ENCODE results near the gene UVRAG. TPM values are rescaled to one million over a fixed set of nuclear protein-coding genes. Genes with fewer than 3 reads are reported as not detected.

The UVRAG gene
- total and polyA plus RNA-seq, 4 donors = 8.7 to 53.2 (median 18.3) TPM

GRCh38 chr11:76149713-76150112 lies 334.7 kb downstream of the UVRAG start:
- 86 to 97% methylated on average over 6 of the region's 6 CpGs for WGBS, 2 donors

GRCh38 chr11:76150141-76150540 lies 335.1 kb downstream of the UVRAG start:
- TF ChIP-seq CTCF (IDR thresholded peaks at IDR 0.05; ENCODE audit: control extremely low read depth, extremely low read depth) = no peak
- Histone ChIP-seq H3K27me3 (ENCODE audit: control insufficient read depth in 3 of 3, insufficient read depth in 3 of 3, low read length in 2 of 3) (no peaks in the 10 kb centered on the region), H3K27ac (ENCODE audit: low read depth in 1 of 2, low read length in 1 of 2) (no peak overlapping the region), H3K4me1 (ENCODE audit: control insufficient read depth in 5 of 5, insufficient read depth in 5 of 5, low read length in 5 of 5) (peaks cover 0 to 37% (median 0%) of the 10 kb centered on the region in 5 donors), H3K36me3 (ENCODE audit: control insufficient read depth in 4 of 4, insufficient read depth in 4 of 4, low read length in 4 of 4) (no peaks in the 10 kb centered on the region), H3K9me3 (ENCODE audit: control insufficient read depth in 4 of 4, insufficient read depth in 3 of 4, low read length in 3 of 4) (no peaks in the 10 kb centered on the region), H3K4me3 (no peak overlapping the region), H3K9ac (ENCODE audit: insufficient read depth in 1 of 2, low read length in 2 of 2) (no peak overlapping the region)
- WGBS, 2 donors = 92 to 96% methylated on average over 4 of the region's 4 CpGs
- ATAC-seq (ENCODE audit: insufficient read depth, low FRiP score) (no peak), DNase-seq (no peak)

More at GRCh38 chr11:76149713-76150112, 334.7 kb downstream of the UVRAG start:
- Histone ChIP-seq H3K9me3 (ENCODE audit: control insufficient read depth in 4 of 4, insufficient read depth in 3 of 4, low read length in 3 of 4) (no peaks in the 10 kb centered on the region), H3K9ac (ENCODE audit: insufficient read depth in 1 of 2, low read length in 2 of 2) (no peak overlapping the region), H3K36me3 (ENCODE audit: control insufficient read depth in 4 of 4, insufficient read depth in 4 of 4, low read length in 4 of 4) (no peaks in the 10 kb centered on the region), H3K27ac (ENCODE audit: low read depth in 1 of 2, low read length in 1 of 2) (no peak overlapping the region), H3K4me3 (no peak overlapping the region), H3K27me3 (ENCODE audit: control insufficient read depth in 3 of 3, insufficient read depth in 3 of 3, low read length in 2 of 3) (no peaks in the 10 kb centered on the region), H3K4me1 (ENCODE audit: control insufficient read depth in 5 of 5, insufficient read depth in 5 of 5, low read length in 5 of 5) (peaks cover 0 to 37% (median 0%) of the 10 kb centered on the region in 5 donors)
- no peak for TF ChIP-seq CTCF (IDR thresholded peaks at IDR 0.05; ENCODE audit: control extremely low read depth, extremely low read depth)
- ATAC-seq (ENCODE audit: insufficient read depth, low FRiP score) = no peak
- DNase-seq = no peak

GRCh38 chr11:76151556-76152085 lies 336.6 kb downstream of the UVRAG start:
- no peaks in the 10 kb centered on the region for H3K9me3 ChIP-seq (ENCODE audit: control insufficient read depth in 4 of 4, insufficient read depth in 3 of 4, low read length in 3 of 4)
- TF ChIP-seq CTCF (IDR thresholded peaks at IDR 0.05; ENCODE audit: control extremely low read depth, extremely low read depth) = no peak
- no peaks in the 10 kb centered on the region for H3K27me3 ChIP-seq (ENCODE audit: control insufficient read depth in 3 of 3, insufficient read depth in 3 of 3, low read length in 2 of 3)
- no peak overlapping the region for H3K27ac ChIP-seq (ENCODE audit: low read depth in 1 of 2, low read length in 1 of 2)
- no peaks in the 10 kb centered on the region for H3K36me3 ChIP-seq (ENCODE audit: control insufficient read depth in 4 of 4, insufficient read depth in 4 of 4, low read length in 4 of 4)
- H3K4me1 ChIP-seq (ENCODE audit: control insufficient read depth in 5 of 5, insufficient read depth in 5 of 5, low read length in 5 of 5) = peaks cover 0 to 41% (median 0%) of the 10 kb centered on the region in 5 donors
- H3K9ac ChIP-seq (ENCODE audit: insufficient read depth in 1 of 2, low read length in 2 of 2) = peak overlapping the region in 1 of 2 donors; percentile 24
- no peak overlapping the region for H3K4me3 ChIP-seq
- no peak for DNase-seq
- WGBS, 2 donors = 74 to 77% methylated on average over 5 of the region's 5 CpGs
- ATAC-seq (ENCODE audit: insufficient read depth, low FRiP score) = no peak

All from lung (tissue), 12 donors.